H1 (cell line): ENCODE data around the gene KLHL26. TPM values are rescaled to one million over a fixed set of nuclear protein-coding genes. Genes with fewer than 3 reads are reported as not detected.

ENCODE experiments used
- CEBPB ChIP-seq: IDR thresholded peaks from 2 replicates; pipeline ENCODE4 v1.6.1; 2012; ENCODE audit warnings: low read depth, low read length
- PHF8 ChIP-seq: fragments of 200-600 bp; sonication (generic); conservative IDR thresholded peaks from 2 replicates; pipeline ENCODE4 v1.7.1; 2012; ENCODE audit warnings: low read depth, mild to moderate bottlenecking, inconsistent platforms, low read length, moderate library complexity
- POLR2A ChIP-seq, 2 experiments: IDR thresholded peaks; 1 replicate in 1 of 2; 2 replicates in 1 of 2; pipeline ENCODE4 v1.6.1; 2011; ENCODE audit warnings: low read depth in 2 of 2, low read length in 2 of 2, mild to moderate bottlenecking in 2 of 2; ENCODE audit errors: control extremely low read depth in 1 of 2
- SP2 ChIP-seq: IDR thresholded peaks from 2 replicates; pipeline ENCODE4 v1.6.1; 2012; ENCODE audit warnings: mild to moderate bottlenecking, low read length, inconsistent platforms
- YY1 ChIP-seq: IDR thresholded peaks from 2 replicates; pipeline ENCODE4 v1.6.1; 2011; ENCODE audit warnings: low read depth, mild to moderate bottlenecking, low read length
- polyA plus RNA-seq, 7 experiments: library from polyadenylated mRNA; depleted of rRNA in 3 of 7; stranded (reverse) in 5 of 7; unstranded in 2 of 7; fragments of >200 nt in 5 of 7; fragments of 200-250 nt in 2 of 7; gene quantifications; 1 replicate in 5 of 7; 2 replicates in 1 of 7; 4 replicates in 1 of 7; pipeline versions ENCODE4 v1.2.1 to v1.2.3, GENCODE V29; 2011 to 2013; ENCODE audit warnings: missing spikeins in 2 of 7, mixed read lengths in 2 of 7
- total RNA-seq: library from RNA; stranded (reverse); fragmentation: NEBNext Ultra II Directional; extraction: Animal tissue kit (Norgen Biotek cat#: 25700); gene quantifications from 2 replicates; pipeline ENCODE4 v1.2.1, GENCODE V29; 2021

The KLHL26 gene
- total and polyA plus RNA-seq, 2 of the 8 experiments (the other 6 are each of a cell fraction or from before 2014, with no cell fraction given), result 2.2 to 8.8 TPM

GRCh38 chr19:18699403-18700054 lies 62.7 kb downstream of the KLHL26 start (continued):
- TF ChIP-seq CEBPB (no peak), PHF8 (no peak), POLR2A (IDR thresholded peaks at IDR 0.05; ENCODE audit: control extremely low read depth in 1 of 2, low read depth in 2 of 2, low read length in 2 of 2) (no peak), YY1 (no peak), SP2 (no peak)
